Spleen (tissue), 7 donors: ENCODE measurements around the gene SRCIN1.
"Not testable (repeated sequence)": the region's sequence is repeated elsewhere in the genome, so short reads cannot be mapped to it uniquely, and the experiment has no call there.

Experiments used
- CTCF ChIP-seq, 11 experiments: fragments of 200-600 bp in 7 of 11; fragments of 450-650 bp in 4 of 11; sonication (generic) in 4 of 11; IDR thresholded peaks in 8 of 11; conservative IDR thresholded peaks in 3 of 11; 1 replicate in 7 of 11; 2 replicates in 4 of 11; pipeline versions ENCODE4 v1.4.0 to v1.8.0; 2016 to 2021; ENCODE audit warnings: antibody characterized with exemption in 11 of 11, inconsistent platforms in 4 of 11, mild to moderate bottlenecking in 1 of 11
- POLR2A ChIP-seq, 3 donors: fragments of 450-650 bp; IDR thresholded peaks; one replicate each; pipeline ENCODE4 v1.5.1; 2017; ENCODE audit warnings: antibody characterized with exemption in 3 of 3, mild to moderate bottlenecking in 1 of 3
- donor health status: DM: no; HTN: no; CAD: no; lungs with moderate emphysema.
- donor health status: DM: no; HTN: no; CAD: no.
- donor health status: DM: no; HTN: no; CAD: no.

GRCh38 chr17:38491346-38492066 lies 114.2 kb downstream of the SRCIN1 start:
- TF ChIP-seq CTCF (IDR thresholded peaks at IDR 0.05 in 8 of 11, conservative IDR thresholded peaks at IDR 0.05 in 3 of 11) = peak in 1 of 11 experiments; percentile 29
- not testable (repeated sequence) for TF ChIP-seq POLR2A (IDR thresholded peaks at IDR 0.05)
